Measurements from ENCODE around the gene SH2B2.
"Not testable (repeated sequence)": the region's sequence is repeated elsewhere in the genome, so short reads cannot be mapped to it uniquely, and the experiment has no call there.

SH2B2 gene

GRCh38 chr7:102356344-102356743 is 69.7 kb downstream of the SH2B2 start, which contains the start of gene SPDYE6:
SPDYE6 (minus strand) TSS chr7:102356444; CDS start chr7:102356023, 421 bp downstream.
- not testable (repeated sequence) for H3K4me1 Mint-ChIP-seq; H3K9me3 Mint-ChIP-seq; DNase-seq; ATAC-seq; H3K36me3 Mint-ChIP-seq (ENCODE audit: low read depth); H3K27ac Mint-ChIP-seq; H3K4me3 Mint-ChIP-seq; H3K27me3 Mint-ChIP-seq

GRCh38 chr7:102363549-102364393 is 77.1 kb downstream of the SH2B2 start:
- Mint-ChIP-seq H3K4me1 (peaks cover 21% of the 10 kb centered on the region), H3K4me3 (peak overlapping the region; percentile 91), H3K27ac (peak overlapping the region; percentile 86), H3K36me3 (ENCODE audit: low read depth) (peaks cover 17% of the 10 kb centered on the region)
- ATAC-seq (peak; percentile 100), DNase-seq (peak; percentile 91)
- H3K9me3 Mint-ChIP-seq, H3K27me3 Mint-ChIP-seq: not testable (repeated sequence)

GRCh38 chr7:102364394-102364886 is 77.8 kb downstream of the SH2B2 start:
- not testable (repeated sequence) for H3K9me3 Mint-ChIP-seq, ATAC-seq, H3K27me3 Mint-ChIP-seq
- H3K4me3 Mint-ChIP-seq, result peak overlapping the region; percentile 91
- H3K36me3 Mint-ChIP-seq (ENCODE audit: low read depth), result peaks cover 17% of the 10 kb centered on the region
- peaks cover 21% of the 10 kb centered on the region for H3K4me1 Mint-ChIP-seq
- peak; percentile 19 for DNase-seq
- H3K27ac Mint-ChIP-seq, result peak overlapping the region; percentile 86

GRCh38 chr7:102365390-102365789 is 78.7 kb downstream of the SH2B2 start:
- not testable (repeated sequence) for H3K27me3 Mint-ChIP-seq, ATAC-seq, DNase-seq, H3K9me3 Mint-ChIP-seq, H3K27ac Mint-ChIP-seq
- H3K36me3 Mint-ChIP-seq (ENCODE audit: low read depth), result peaks cover 25% of the 10 kb centered on the region
- peaks cover 26% of the 10 kb centered on the region for H3K4me1 Mint-ChIP-seq
- H3K4me3 Mint-ChIP-seq, result peak overlapping the region; percentile 91

GRCh38 chr7:102370038-102370437 is 83.4 kb downstream of the SH2B2 start:
- not testable (repeated sequence) for H3K4me3 Mint-ChIP-seq, H3K27ac Mint-ChIP-seq, ATAC-seq, H3K27me3 Mint-ChIP-seq, H3K9me3 Mint-ChIP-seq, DNase-seq
- peaks cover 42% of the 10 kb centered on the region for H3K36me3 Mint-ChIP-seq (ENCODE audit: low read depth)
- H3K4me1 Mint-ChIP-seq, result peaks cover 32% of the 10 kb centered on the region

Data from activated naive CD8-positive, alpha-beta T cell treated with anti-CD3 and anti-CD28 coated beads, Interleukin-2, amount 50 U/mL, for 24 hours (primary cell).